GM23248 (cell line): ENCODE data around the gene ADAMTS3.

ENCODE experiments used
- EZH2 ChIP-seq: fragments of 200-600 bp; sonication (generic); IDR thresholded peaks from 2 replicates; pipeline ENCODE4 v1.6.1; 2018; ENCODE audit warnings: antibody characterized with exemption, mild to moderate bottlenecking; ENCODE audit not compliant: insufficient read depth, poor library complexity, severe bottlenecking
- EZH2phosphoT487 ChIP-seq: fragments of 200-600 bp; sonication (generic); IDR thresholded peaks from 2 replicates; pipeline ENCODE4 v1.6.1; 2018; ENCODE audit warnings: antibody characterized with exemption, moderate library complexity, mild to moderate bottlenecking, low read depth; ENCODE audit not compliant: insufficient read depth

- TF ChIP-seq EZH2phosphoT487 = no peak
- no peak for TF ChIP-seq EZH2
Measured at GRCh38 chr4:72318421-72319170, 250.4 kb downstream of the ADAMTS3 start.
